HG03103 (cell line): ENCODE data around the gene DCTN5.
"Not testable (repeated sequence)": the region's sequence is repeated elsewhere in the genome, so short reads cannot be mapped to it uniquely, and the experiment has no call there.

Experiments used
- ATAC-seq: cut with Tn5 transposase; IDR thresholded peaks from one replicate; pipeline ENCODE4 v1.9.1; 2021; ENCODE audit warnings: low read depth; ENCODE audit not compliant: unreplicated experiment

Gene DCTN5

DNA sequence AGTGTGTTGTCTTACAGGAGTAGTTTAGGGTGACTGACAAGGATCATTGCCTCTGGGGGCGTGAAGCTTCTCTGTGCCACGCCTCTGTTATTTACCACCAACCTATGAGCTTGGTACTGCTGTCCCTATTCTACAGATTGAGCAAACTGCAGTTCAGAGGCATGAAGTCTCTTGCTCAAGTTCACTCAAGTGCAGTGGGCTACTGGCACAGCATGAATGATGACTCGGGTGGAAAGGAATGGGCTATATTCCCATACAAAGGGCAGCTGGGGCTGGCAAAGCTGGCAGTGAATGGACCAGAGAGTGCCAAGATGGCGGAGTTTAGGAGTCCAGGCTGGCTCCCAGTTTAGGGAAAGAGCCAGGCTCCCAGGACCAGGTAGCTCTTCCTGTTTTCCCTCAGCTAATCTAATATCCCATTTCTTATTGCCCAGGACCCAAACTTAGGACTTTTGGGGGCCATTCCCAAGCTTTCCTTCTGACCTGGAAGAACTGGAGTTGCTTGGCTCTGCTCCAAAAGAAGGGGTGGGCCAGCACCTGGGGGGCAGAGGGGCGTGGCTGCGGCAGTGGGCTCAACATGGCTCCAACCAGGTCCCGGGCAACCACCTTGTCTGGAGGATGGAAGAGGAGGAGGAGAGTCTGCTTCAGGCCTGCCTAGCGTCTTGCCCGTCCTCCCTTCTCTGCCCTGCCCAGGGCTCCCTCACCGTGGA lies 50.4 kb downstream of the DCTN5 start:
- ATAC-seq = no peak

DNA sequence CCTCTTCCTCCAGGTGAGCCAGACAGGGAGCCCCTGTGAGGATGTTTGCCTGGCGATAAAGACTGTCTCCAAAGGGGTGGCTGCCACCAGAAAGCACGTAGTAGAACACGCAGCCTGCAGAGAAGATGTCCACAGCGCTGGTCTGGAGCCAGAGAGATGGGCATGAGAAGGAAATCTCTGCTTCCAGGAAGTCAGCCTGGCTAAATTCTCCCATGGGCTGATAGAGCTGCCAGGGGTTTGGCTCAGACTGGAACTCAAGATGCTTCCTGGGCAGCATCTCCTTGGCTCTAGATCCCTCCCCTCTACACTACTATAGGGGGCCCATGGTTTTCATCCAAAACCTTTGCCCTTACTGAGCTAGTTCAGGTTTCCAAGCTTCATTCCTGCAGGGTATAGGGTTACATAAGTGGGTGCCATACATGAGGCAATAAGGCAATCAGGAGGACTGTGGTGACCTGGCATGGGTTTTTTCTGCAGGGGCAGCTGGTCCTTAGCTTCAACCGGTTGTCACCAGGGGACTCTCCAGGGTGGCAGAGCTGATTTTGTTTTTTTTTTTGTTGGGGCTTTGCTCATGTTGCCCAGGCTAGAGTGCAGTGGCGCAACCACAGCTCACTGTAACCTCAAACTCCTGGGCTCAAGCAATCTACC lies 51.0 kb downstream of the DCTN5 start:
- ATAC-seq = no peak

DNA sequence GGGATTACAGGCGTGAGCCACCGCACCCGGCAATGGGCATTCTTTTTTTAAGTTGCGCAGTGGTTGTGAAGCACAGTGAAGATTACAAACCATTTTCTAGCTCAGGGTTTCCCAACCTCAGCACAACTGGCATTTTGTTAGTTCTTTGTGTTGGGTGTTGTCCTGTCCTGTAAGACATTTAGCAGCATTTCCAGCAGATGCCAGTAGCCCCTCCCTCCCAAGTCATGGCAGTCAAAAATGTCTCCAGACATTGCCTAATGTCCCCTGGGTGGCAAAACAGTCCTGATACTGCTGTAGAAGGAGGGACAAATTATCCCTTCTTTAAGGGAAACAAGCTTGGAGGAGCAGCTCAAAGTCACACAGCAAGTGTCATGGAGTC lies 53.0 kb downstream of the DCTN5 start:
- ATAC-seq = no peak

DNA sequence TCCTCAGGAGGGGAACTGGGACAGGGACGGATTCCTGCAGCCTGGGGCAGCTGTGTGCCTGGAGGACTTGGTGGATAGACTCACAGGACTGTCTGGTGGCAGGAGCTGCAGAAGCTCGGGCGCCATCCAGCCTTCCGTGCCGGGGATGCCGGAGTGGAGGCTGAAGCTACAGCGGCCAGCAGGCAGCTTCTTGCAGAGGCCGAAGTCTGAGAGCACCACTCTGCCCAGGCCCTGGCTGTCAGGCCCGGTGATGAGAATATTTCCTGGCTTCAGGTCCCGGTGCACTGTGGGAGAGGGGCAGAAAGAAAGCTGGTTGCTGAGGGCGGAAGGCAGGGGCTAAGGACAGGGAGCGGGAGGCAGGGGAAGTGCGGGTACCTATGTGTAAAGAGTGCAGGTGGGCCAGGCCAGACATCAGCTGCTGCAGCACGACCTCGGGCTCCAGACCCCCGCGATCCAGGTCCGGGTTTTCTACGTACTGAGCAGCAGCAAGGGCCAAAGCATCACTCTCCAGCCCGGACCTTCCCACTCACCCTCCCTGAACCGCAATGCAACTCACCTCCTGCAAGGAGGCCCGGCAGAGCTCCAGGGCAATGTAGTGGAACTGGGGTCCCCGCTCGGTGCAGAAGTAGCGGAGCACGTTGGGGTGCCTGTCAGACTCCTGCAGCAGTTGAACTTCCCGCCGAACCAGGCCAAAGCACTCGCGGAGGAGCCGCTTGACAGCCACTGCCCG lies 53.5 kb downstream of the DCTN5 start:
- ATAC-seq = no peak

DNA sequence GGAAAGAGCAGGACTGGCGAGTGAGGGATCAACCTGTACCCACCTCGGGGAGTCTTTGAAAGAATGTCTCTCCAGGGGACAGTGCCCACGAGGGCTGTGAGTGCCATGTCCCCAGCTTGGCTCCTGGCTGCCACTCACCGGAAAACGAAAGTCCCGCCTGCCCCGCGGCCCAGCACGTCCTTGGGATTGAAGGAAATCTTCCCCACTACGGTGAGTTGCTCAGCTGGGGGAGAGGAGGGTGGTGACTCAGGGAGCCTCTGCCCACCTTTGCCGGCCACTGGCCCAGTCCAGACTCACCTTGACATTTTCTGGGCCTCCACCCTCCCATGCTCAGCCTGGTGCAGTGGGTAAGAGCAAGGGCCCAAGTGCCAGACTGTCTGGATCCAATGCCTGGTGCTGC lies 54.5 kb downstream of the DCTN5 start:
- no peak for ATAC-seq

DNA sequence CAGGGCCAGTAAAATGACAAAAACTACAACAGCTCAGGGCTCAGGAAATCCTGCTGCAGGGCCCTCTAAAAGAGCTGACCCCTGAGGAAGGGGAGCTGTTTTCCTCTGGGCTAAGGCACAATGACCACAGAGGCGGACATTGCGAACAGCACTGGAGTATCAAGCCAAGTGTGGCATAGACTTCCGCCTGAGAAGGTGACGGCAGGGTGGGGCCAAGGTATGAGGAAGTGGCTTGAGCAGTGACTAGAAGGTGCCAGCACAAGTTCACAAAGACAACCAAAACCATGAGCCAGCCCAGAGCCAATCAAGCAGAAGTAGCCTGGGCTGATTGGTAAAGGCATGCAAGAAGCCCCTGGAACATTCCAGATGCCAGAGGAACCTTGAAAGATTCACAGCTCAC lies 57.8 kb downstream of the DCTN5 start:
- no peak for ATAC-seq

DNA sequence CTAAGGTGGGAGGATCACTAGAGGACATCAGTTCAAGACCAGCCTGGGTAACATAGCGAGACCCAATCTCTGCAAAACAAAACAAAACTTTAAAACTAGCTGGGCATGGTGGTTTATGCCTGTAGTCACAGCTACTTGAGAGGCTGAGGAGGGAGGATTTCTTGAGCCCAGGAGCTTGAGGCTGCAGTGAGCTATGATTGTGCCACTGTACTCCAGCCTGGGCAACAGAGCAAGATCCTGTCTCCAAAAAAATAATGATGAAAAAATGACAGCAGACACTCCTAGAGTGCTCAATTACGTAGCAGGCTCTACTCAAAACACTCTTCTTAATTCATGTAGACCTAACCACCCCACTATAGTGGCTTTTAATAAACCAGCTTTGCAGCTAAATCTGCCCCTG lies 58.8 kb downstream of the DCTN5 start:
- ATAC-seq = no peak

DNA sequence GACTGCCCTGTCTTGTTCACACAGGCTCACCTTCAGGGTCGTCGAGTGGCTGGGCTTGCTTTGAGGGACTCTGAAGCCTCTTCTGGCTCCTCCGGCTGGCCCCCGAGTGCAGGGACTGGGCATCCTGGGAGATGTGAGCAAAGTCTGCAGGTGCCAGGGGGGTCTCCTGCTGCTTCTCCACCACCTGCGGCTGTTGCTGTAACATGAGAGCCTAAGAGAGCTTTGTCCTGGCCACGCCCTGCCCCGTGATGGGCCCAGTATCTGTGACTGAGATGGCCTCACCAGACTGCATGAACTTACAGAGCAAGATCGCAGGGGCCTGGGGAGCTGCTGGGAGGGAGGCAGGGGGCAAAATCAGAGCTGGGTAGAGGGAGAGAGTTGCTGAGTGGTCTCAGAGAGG lies 59.2 kb downstream of the DCTN5 start:
- no peak for ATAC-seq

DNA sequence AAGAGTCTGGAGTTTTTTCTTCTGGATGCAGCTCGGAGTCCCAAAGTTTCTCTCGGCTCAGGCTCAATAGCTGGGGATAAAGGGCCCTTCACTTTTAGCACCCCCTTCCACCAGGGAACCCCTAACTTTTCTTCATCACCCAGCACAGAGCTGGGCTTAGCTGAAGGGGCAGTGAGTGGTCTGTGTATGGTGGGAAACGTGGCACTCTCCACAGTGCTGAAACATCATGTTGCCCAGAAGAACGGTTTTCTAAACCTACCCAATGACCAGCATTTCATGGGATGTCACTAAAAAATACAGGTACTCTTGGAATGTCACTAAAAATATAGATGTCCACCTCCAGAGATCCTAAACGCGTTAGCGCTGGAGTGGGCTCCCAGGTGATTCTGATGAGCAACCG lies 59.8 kb downstream of the DCTN5 start:
- ATAC-seq = no peak

DNA sequence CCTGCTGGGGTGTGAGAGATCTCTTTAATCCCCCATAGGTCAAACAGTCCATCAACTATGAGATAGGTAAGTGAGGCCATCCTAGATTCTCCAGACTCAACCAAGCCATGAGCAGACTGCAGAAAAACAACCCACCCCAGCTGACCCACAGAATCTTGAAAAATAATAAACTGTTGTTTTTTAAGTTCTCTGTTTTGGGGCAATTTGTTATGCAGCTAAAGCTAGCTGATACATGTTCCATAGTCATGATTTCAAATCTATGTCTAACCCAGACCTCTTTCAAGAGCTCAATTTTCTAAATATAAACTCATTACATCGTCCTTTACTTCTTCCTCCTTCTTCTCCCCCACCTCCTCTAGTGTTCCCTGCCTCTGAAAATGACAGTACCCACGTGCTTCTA lies 61.7 kb downstream of the DCTN5 start:
- ATAC-seq = no peak

DNA sequence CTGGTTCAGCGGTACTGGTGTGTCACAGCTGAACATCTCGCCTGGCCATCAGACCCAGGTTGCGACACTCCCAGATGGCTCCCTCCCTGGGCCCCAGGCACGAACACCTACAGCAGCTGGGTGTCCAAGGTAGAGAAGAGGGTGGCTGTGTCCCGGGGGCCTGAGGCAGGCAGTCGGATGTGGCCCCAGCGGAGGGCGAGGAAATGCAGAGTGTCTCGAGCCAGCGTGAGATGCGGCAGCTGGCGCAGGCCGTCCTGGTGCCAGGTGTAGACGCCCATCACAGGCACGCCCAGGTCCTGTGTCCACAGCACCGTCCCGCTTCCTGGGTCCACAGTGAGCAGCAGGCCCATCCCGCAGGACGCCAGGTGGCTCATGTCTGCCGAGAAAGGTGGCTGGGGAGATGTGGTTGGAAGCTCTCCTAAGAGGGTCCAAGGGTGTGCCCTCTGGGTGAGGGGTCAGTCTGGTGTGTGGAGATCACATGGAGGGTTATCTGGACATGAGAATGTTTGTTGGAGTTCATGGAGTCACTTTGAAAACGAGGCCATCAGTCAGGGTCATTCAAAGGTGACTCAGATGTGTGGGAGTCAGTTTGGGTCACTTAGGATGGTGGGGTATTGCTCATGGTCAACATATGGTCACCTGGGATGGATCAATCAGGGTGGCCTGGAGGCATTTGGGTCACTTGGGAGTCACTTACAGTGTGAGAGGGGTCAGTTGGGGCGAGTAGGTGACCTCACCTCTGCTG lies 63.7 kb downstream of the DCTN5 start:
- no peak for ATAC-seq

DNA sequence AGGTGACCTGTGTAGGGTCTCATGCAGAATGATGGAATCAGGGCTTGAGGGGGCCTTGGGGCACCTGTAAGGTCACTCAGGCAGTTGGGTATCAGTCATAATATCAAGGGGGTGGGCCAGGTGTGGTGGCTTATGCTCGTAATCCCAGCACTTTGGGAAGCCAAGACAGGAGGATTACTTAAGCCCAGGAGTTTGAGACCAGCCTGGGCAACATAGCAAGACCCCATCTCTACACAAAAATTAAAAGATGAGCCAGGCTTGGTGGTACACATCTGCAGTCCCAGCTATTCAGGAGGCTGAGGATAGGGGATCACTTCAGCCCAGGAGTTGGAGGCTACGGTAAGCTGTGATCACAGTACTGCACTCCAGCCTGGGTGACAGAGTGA lies 64.2 kb downstream of the DCTN5 start:
- no peak for ATAC-seq

DNA sequence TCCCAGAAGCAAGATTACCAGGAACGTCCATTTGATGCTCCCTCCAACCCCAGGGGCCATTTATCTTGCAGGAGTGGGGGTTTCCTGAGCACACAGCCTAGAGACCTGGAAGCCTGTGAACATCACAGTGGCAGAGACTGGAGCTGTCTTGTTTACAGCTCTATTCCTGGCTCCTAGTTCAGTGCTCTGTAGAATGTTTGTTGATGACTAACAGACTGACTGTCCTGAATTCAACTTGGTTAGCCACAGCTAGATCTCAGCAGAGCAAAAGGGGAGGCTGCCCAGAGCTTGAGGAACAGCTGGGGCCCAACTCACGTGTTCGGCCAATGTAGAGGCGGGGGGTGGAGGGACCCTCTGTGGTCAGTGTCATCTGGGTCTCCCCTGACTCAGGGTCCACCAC lies 65.2 kb downstream of the DCTN5 start:
- ATAC-seq = no peak

DNA sequence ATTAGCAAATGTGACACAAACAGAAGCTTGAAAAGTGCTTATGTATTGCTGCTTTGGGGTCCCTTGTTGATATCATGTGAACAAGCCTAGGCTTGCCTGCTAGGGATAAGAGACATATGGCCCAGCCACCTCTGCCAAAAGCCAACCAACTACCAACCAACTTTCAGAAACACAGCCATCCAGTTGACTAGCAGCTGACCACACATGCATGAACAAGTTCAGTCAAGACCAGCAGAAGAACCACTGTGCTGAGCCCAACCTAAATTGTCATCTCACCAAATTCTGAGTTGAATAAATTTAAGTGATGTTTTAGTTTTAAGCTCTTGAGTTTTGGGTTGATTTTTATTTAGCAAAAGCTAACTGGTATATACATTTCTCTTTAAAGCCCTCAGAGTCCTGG lies 68.3 kb downstream of the DCTN5 start:
- ATAC-seq = no peak

DNA sequence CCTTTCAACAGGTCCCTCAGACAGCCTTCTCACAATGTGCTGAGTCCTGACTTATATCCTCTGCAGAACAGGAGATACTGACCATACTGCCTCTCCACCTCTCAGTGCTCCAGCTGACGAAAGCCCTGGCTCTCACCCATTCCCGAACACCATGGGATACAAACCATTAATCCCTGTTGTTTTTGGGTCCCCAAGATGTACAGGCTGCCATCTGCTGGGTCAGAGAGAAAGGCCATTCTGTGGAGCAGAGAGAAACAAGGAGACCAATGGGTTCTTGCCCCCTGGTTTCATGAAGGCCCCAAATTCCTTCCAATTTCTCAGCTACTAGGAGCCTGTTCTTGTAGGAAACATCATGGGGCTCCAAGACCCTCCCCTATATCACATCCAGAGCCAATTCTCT lies 68.7 kb downstream of the DCTN5 start:
- no peak for ATAC-seq

DNA sequence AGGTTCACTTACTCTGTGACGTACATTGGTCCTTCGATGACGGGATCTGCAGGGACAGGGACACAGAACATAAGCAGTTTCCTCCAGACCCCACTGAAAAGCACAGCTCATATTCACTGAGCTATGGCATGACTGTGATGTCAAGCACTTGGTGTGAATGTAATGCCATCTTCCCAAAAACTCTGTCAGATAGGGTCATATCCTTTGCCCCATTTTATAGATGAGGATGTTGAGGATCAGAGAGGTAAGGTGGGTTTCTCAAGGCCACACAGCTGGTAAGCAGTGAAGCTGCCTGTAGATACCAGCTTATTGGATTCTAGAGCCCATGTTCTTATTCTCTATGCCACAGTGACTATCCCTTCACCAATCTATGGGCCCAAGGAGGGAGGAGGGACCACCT lies 69.2 kb downstream of the DCTN5 start:
- no peak for ATAC-seq

DNA sequence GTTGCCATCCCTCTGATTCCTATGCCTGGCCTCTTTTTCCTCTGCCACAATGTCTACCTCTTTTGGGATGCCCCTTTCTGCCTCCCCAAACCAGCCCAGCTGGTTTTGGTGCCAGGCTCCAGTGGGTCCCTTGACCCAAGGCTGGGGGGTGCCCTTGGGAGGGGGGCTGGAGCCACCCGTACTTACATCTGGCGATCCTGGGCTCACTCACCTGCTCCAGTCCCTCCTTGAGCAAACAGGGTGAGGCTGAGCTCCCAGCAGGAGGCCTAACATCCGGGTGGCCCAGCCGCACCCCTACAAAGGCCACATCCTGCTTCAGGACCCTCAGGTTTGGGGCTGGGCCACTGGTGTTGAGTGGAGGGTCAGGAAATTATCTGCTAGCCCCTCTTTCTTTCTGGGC lies 70.5 kb downstream of the DCTN5 start:
- no peak for ATAC-seq

DNA sequence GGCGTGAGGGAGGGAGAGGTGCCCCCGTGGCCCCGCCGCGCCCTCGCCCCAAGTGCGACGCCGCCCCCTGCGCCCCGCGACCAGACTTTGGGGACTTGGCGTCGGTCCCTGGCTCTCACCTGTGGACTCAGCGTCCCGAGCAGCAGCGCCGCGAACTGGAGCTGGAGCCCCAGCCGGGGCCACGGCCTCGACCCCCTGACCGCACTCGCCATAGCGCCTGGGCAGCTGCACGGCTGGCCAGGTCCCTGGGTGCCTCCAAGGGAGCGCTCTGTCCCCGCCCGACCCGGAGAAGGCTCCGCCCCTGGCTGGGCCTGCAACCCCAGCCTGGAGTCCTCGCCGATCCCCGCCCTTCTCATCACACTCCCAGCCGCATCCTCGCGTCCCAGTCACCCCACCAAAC lies 71.7 kb downstream of the DCTN5 start, which contains the start of gene ERN2:
Gene ERN2 (minus strand): TSS at position 247 of the 400 bp plus-strand sequence. CDS start 35 bp downstream, at position 212.
- ATAC-seq = no peak

DNA sequence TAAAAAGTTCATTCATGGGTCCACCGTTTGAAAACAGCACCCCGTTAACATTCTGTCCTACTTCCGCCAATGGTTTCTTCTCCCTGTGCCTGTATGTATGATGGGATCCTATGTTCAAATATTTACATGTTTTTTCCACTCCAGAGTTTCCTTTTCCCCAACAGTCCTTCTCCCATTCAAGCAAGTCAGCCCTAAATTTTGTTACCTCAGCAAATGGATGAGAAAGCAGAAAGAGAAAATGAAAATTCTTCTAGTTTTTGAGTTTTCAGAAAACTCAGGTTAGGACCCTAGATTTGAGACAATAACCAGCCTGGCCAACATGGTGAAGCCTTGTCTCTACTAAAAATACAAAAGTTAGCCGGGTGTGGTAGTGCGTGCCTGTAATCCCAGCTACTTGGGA lies 75.2 kb downstream of the DCTN5 start:
- ATAC-seq = no peak

DNA sequence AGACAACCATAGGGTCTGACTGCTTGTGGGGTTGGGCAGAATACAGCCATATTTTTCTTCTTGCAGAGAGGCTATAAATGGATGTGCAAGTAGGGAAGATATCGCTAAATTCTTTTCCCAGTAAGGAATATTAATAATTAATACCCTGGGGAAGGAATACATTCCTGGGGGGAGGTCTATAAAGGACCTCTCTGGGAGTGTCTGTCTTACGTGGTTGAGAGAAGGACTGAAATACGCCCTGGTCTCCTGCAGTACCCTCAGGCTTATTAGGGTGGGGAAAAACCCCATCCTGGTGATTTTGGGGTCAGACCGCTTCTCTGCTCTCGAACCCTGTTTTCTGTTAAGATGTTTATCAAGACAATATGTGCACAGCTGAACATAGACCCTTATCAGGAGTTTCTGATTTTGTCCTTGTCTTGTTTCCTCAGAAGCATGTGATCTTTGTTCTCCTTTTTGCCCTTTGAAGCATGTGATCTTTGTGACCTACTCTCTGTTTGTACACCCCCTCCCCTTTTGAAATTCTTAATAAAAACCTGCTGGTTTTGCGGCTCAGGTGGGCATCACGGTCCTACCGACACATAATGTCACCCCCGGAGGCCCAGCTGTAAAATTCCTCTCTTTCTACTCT lies 81.5 kb downstream of the DCTN5 start:
- not testable (repeated sequence) for ATAC-seq
